ENCODE data around the gene NMRK1. TPM values are rescaled to one million over a fixed set of nuclear protein-coding genes. Genes with fewer than 3 reads are reported as not detected.

Gene NMRK1
- total RNA-seq, 1 donor from 2014 or later: 1.7 TPM

- Histone ChIP-seq H3K9me3 (ENCODE audit: low read depth) (no peaks in the 10 kb centered on the region), H3K27me3 (no peaks in the 10 kb centered on the region), H3F3A (ENCODE audit: low read depth) (no peaks in the 10 kb centered on the region), H3K9ac (no peak overlapping the region), H3K4me1 (peaks cover 21% of the 10 kb centered on the region), H3K36me3 (no peaks in the 10 kb centered on the region), H3K79me2 (ENCODE audit: low read depth) (no peaks in the 10 kb centered on the region), H3K4me2 (no peak overlapping the region), H4K20me1 (ENCODE audit: low read depth) (no peaks in the 10 kb centered on the region), H3K4me3 (no peak overlapping the region), H3K27ac (no peak overlapping the region), H2AFZ (replicated peaks) (no peak overlapping the region)
- no peaks in the 10 kb centered on the region for H3K36me3 Mint-ChIP-seq
- peaks cover 2% of the 10 kb centered on the region for H3K27me3 Mint-ChIP-seq (ENCODE audit: insufficient read depth, low read depth)
- H3K4me1 Mint-ChIP-seq: peaks cover 8% of the 10 kb centered on the region
- H3K27ac Mint-ChIP-seq: no peak overlapping the region
- DNase-seq (ENCODE audit: low spot score): no peak
- no peak for TF ChIP-seq EZH2phosphoT487 (IDR thresholded peaks at IDR 0.05)
- TF ChIP-seq EZH2 (IDR thresholded peaks at IDR 0.05): no peak
- TF ChIP-seq, protein P1, sequence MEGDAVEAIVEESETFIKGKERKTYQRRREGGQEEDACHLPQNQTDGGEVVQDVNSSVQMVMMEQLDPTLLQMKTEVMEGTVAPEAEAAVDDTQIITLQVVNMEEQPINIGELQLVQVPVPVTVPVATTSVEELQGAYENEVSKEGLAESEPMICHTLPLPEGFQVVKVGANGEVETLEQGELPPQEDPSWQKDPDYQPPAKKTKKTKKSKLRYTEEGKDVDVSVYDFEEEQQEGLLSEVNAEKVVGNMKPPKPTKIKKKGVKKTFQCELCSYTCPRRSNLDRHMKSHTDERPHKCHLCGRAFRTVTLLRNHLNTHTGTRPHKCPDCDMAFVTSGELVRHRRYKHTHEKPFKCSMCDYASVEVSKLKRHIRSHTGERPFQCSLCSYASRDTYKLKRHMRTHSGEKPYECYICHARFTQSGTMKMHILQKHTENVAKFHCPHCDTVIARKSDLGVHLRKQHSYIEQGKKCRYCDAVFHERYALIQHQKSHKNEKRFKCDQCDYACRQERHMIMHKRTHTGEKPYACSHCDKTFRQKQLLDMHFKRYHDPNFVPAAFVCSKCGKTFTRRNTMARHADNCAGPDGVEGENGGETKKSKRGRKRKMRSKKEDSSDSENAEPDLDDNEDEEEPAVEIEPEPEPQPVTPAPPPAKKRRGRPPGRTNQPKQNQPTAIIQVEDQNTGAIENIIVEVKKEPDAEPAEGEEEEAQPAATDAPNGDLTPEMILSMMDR (IDR thresholded peaks at IDR 0.05): no peak
- H3K4me3 Mint-ChIP-seq: no peak overlapping the region
- no peaks in the 10 kb centered on the region for H3K9me3 Mint-ChIP-seq
Observed at GRCh38 chr9:75130172-75130571, 42.2 kb upstream of the NMRK1 start.

DNA sequence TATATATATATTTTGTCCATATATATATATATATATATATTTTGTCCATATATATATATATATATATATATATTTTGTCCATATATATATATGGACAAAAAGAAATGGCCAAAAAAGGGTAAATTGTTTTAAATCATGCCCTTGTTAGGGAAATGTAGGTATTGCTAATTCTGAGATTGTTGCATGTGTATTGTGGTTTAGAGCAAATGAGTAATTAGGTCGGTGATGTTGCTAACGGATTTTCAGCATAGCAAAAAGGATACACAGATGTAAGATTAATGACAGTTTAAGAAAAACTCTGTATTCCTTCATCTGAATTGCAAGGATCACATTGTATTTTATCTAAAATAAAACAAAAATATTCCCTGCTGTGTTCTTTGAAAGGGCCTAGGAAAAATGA, 40.6 kb upstream of the NMRK1 start:
- no peak overlapping the region for H3K4me3 ChIP-seq
- no peak overlapping the region for H3K9ac ChIP-seq
- no peak for DNase-seq (ENCODE audit: low spot score)
- Mint-ChIP-seq H3K27me3 (ENCODE audit: insufficient read depth, low read depth) (peaks cover 2% of the 10 kb centered on the region), H3K9me3 (no peaks in the 10 kb centered on the region), H3K4me1 (peaks cover 5% of the 10 kb centered on the region), H3K36me3 (no peaks in the 10 kb centered on the region), H3K27ac (no peak overlapping the region), H3K4me3 (no peak overlapping the region)
- H3F3A ChIP-seq (ENCODE audit: low read depth): no peaks in the 10 kb centered on the region
- no peak for TF ChIP-seq EZH2 (IDR thresholded peaks at IDR 0.05)
- no peak for TF ChIP-seq EZH2phosphoT487 (IDR thresholded peaks at IDR 0.05)
- TF ChIP-seq, protein P1 (IDR thresholded peaks at IDR 0.05): no peak
- H3K4me1 ChIP-seq: peaks cover 6% of the 10 kb centered on the region
- H2AFZ ChIP-seq (replicated peaks): no peak overlapping the region
- H3K27ac ChIP-seq: no peak overlapping the region
- H3K36me3 ChIP-seq: no peaks in the 10 kb centered on the region
- no peaks in the 10 kb centered on the region for H3K79me2 ChIP-seq (ENCODE audit: low read depth)
- no peaks in the 10 kb centered on the region for H4K20me1 ChIP-seq (ENCODE audit: low read depth)
- no peak overlapping the region for H3K4me2 ChIP-seq
- H3K27me3 ChIP-seq: no peaks in the 10 kb centered on the region
- no peaks in the 10 kb centered on the region for H3K9me3 ChIP-seq (ENCODE audit: low read depth)

DNA sequence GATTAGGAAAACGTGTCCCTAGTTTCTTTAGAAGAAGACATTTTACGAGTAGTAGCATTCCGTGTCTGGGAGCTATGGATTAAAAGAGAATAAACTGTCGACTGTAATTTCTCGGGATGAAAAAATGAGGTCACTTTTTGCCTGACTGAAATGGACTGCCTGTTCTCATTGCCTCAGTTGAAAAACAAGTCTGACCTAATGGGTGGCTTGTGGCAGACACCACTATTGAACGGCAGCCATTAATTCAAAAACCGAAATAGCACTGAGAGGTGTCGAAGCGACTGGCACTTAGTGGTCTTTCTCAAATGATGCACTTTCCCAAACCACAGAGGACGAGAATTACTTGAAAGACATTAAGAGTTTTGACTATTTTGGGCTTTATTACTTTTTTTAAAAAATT, 35.7 kb upstream of the NMRK1 start:
- Histone ChIP-seq H3K4me3 (no peak overlapping the region), H3K9me3 (ENCODE audit: low read depth) (no peaks in the 10 kb centered on the region), H3K4me1 (no peaks in the 10 kb centered on the region), H3F3A (ENCODE audit: low read depth) (no peaks in the 10 kb centered on the region), H3K9ac (no peak overlapping the region), H3K27ac (no peak overlapping the region), H4K20me1 (ENCODE audit: low read depth) (no peaks in the 10 kb centered on the region), H2AFZ (replicated peaks) (no peak overlapping the region), H3K79me2 (ENCODE audit: low read depth) (no peaks in the 10 kb centered on the region), H3K27me3 (no peaks in the 10 kb centered on the region), H3K36me3 (no peaks in the 10 kb centered on the region), H3K4me2 (no peak overlapping the region)
- no peak overlapping the region for H3K27ac Mint-ChIP-seq
- peaks cover 5% of the 10 kb centered on the region for H3K27me3 Mint-ChIP-seq (ENCODE audit: insufficient read depth, low read depth)
- no peaks in the 10 kb centered on the region for H3K9me3 Mint-ChIP-seq
- H3K4me3 Mint-ChIP-seq: no peak overlapping the region
- no peaks in the 10 kb centered on the region for H3K4me1 Mint-ChIP-seq
- TF ChIP-seq EZH2phosphoT487 (IDR thresholded peaks at IDR 0.05) (no peak), EZH2 (IDR thresholded peaks at IDR 0.05) (no peak)
- TF ChIP-seq, protein P1 (IDR thresholded peaks at IDR 0.05): no peak
- DNase-seq (ENCODE audit: low spot score): no peak
- no peaks in the 10 kb centered on the region for H3K36me3 Mint-ChIP-seq
